Endothelial cell of umbilical vein (primary cell): ENCODE measurements around the gene CLN6.

Source experiments
- EZH2 ChIP-seq: IDR thresholded peaks from 2 replicates; pipeline ENCODE4 v1.6.1; 2012; ENCODE audit warnings: borderline replicate concordance, low read depth, mild to moderate bottlenecking, moderate library complexity, low read length, inconsistent platforms; ENCODE audit not compliant: severe bottlenecking
- FOS ChIP-seq: IDR thresholded peaks from 2 replicates; pipeline ENCODE4 v1.6.1; 2011; ENCODE audit warnings: mild to moderate bottlenecking, low read length, moderate library complexity, borderline replicate concordance; ENCODE audit not compliant: insufficient read depth
- JUN ChIP-seq: IDR thresholded peaks from 2 replicates; pipeline ENCODE4 v1.6.1; 2011; ENCODE audit warnings: borderline replicate concordance, low read depth; ENCODE audit not compliant: insufficient read length, insufficient read depth
- POLR2A ChIP-seq: IDR thresholded peaks from 2 replicates; pipeline ENCODE4 v1.6.1; 2012; ENCODE audit warnings: low read depth, mild to moderate bottlenecking, control low read depth, low read length
- POLR2AphosphoS5 ChIP-seq: IDR thresholded peaks from 2 replicates; pipeline ENCODE4 v1.6.1; 2012; ENCODE audit warnings: low read depth, mild to moderate bottlenecking, control low read depth, low read length, moderate library complexity; ENCODE audit not compliant: insufficient read depth
- TF ChIP-seq, protein P1 (sequence below), 2 donors: IDR thresholded peaks; 1 replicate in 1 of 2; 2 replicates in 1 of 2; pipeline ENCODE4 v1.5.1; 2011; ENCODE audit warnings: low read length in 2 of 2, mild to moderate bottlenecking in 2 of 2, moderate library complexity in 2 of 2, control low read depth in 1 of 2, inconsistent platforms in 1 of 2, low read depth in 1 of 2; ENCODE audit not compliant: insufficient read depth in 1 of 2; ENCODE audit errors: extremely low read depth in 1 of 2

DNA sequence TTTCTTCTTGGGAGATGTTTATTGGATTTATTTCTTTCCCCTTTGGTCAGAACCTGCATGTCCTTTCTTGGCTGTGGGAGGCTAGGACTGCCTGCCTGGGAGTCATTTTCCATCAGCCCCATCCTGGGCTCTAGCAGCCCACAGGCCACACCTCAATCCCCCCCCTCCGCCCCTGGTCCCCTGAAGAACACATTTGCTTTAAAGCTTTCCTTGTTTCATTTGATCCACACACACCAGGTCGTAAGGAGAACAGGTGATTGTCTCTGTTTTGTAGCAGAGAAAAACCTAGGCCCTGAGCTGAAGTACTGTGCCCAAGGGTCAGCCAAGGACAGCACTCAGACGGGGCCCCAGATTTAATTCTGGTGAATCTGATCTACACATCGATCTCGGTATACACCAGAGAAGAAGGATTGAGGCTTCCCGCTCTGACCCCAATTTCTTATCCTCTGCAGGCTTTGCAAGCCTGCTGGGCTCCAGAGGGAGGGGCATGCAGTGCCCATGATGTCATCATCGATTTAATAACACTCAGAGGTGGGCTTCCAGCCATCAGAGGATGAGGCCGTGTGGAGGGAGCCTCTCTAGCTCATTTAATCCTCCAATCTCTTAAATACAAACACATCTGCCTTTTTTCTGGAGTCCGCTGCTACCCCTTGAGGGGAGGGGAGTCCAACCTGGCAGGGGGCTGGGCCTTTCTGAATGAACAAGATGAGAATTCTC is 1.7 kb upstream of the CLN6 start:
- TF ChIP-seq, protein P1, sequence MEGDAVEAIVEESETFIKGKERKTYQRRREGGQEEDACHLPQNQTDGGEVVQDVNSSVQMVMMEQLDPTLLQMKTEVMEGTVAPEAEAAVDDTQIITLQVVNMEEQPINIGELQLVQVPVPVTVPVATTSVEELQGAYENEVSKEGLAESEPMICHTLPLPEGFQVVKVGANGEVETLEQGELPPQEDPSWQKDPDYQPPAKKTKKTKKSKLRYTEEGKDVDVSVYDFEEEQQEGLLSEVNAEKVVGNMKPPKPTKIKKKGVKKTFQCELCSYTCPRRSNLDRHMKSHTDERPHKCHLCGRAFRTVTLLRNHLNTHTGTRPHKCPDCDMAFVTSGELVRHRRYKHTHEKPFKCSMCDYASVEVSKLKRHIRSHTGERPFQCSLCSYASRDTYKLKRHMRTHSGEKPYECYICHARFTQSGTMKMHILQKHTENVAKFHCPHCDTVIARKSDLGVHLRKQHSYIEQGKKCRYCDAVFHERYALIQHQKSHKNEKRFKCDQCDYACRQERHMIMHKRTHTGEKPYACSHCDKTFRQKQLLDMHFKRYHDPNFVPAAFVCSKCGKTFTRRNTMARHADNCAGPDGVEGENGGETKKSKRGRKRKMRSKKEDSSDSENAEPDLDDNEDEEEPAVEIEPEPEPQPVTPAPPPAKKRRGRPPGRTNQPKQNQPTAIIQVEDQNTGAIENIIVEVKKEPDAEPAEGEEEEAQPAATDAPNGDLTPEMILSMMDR (IDR thresholded peaks at IDR 0.05; ENCODE audit: extremely low read depth in 1 of 2, insufficient read depth in 1 of 2, low read depth in 1 of 2, low read length in 2 of 2), result no peak
- TF ChIP-seq POLR2AphosphoS5 (no peak), POLR2A (no peak), EZH2 (no peak), FOS (no peak), JUN (no peak)
